Measurements from ENCODE around the gene HNRNPA3. TPM values are rescaled to one million over a fixed set of nuclear protein-coding genes. Genes with fewer than 3 reads are reported as not detected.
"Not testable (repeated sequence)": the region's sequence is repeated elsewhere in the genome, so short reads cannot be mapped to it uniquely, and the experiment has no call there.

Gene HNRNPA3
- total and polyA plus RNA-seq, 2 donors (not counting 3 experiments of a cell fraction or from before 2014, with no cell fraction given), result 57.5 to 316 TPM

DNA sequence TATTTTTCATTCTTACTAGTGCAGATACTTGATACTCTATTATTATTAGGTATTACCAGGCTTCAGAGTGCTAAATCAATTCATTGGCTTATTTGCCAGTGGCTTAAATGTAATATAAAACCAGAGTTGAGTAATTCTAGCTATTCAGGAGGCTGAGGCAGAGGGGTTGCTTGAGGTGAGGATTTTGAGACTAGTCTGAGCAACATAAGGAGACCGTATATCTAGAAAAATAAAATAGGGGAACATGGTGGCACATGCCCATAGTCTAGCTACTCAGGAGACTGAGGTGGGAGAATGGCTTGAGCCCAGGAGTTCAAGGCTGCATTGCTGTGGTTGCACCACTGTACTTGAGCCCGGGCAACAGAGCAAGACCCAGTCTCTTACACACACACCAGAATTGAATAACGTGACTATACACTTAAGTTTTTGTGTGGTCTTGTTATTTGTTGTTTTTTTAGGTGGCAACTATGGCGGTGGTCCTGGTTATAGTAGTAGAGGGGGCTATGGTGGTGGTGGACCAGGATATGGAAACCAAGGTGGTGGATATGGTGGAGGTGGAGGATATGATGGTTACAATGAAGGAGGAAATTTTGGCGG, 4.8 kb downstream of the HNRNPA3 start:
- intact Hi-C loops (cut with micrococcal nuclease), result no loop called here
- no TSS peak for BruUV-seq (replicated peaks)
- CTCF ChIA-PET, result interaction anchor here (1.1 to 2.1 kb wide), 2 partner anchors 46 to 53 kb away, joined by 3 to 10 read pairs; no protein-coding TSS in a partner anchor

DNA sequence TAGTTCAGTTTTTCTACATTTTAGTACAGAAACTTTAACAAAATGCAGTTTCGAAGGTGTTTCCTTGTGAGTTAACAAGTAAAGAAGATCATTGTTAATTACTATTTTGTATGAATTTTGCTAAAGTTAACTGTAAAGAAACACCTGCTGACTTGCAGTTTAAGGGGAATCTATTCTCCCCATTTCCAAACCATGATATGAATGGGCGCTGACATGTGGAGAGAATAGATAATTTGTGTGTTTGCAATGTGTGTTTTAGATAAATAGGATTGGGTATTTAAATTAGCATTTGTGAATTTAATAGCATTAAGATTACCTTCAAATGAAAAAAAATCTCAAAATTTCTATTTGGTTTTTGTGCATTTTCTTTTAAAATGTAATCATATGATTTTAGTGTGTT, 7.2 kb downstream of the HNRNPA3 start:
- H3K9ac ChIP-seq (replicated peaks; ENCODE audit: extremely low read depth, insufficient read depth, low read length); POLR2A ChIA-PET; intact Hi-C loops (cut with micrococcal nuclease); H3K9me1 ChIP-seq (replicated peaks; ENCODE audit: control insufficient read depth, extremely low read depth, insufficient read depth, low read length); dilution Hi-C loops (cut with MboI; ENCODE audit: extremely low pct_ligation_motif_present, low sequenced_read_pairs); H3K4me3 ChIP-seq (replicated peaks in 1 of 3; ENCODE audit: insufficient read depth in 1 of 3, low read depth in 1 of 3, low read length in 3 of 3); FAIRE-seq; H3K9me3 ChIP-seq (replicated peaks; ENCODE audit: control insufficient read depth, insufficient read depth, low read length); H3K27ac ChIP-seq (ENCODE audit: insufficient read depth, low read depth, low read length); H2AFZ ChIP-seq (ENCODE audit: low read depth, low read length); DNase-seq (ENCODE audit: low read depth, low spot score); H3K4me2 ChIP-seq (ENCODE audit: insufficient read depth, low read length); BruUV-seq (replicated peaks); H3K27me3 ChIP-seq (ENCODE audit: control insufficient read depth in 2 of 2, insufficient read depth in 2 of 2, low read length in 2 of 2): not testable (repeated sequence)
- peaks cover 23% of the 10 kb centered on the region for H4K20me1 ChIP-seq (replicated peaks; ENCODE audit: control insufficient read depth, extremely low read depth, insufficient read depth, low read length)
- H3K36me3 ChIP-seq (ENCODE audit: control insufficient read depth in 2 of 2, extremely low read depth in 1 of 2, insufficient read depth in 2 of 2, low read length in 2 of 2), result peaks cover 21 to 51% of the 10 kb centered on the region in 2 experiments
- peaks cover 50% of the 10 kb centered on the region for H3K79me2 ChIP-seq (ENCODE audit: control insufficient read depth, insufficient read depth, low read length)
- CTCF ChIA-PET, result interaction anchor here (11.6 kb wide), 1 partner anchor 55 kb away, joined by 98 read pairs; no protein-coding TSS in a partner anchor
- H3K4me1 ChIP-seq (ENCODE audit: control insufficient read depth, extremely low read depth, insufficient read depth, low read length), result peaks cover 13% of the 10 kb centered on the region

More for the DNA sequence above, 4.8 kb downstream of the HNRNPA3 start:
- Histone ChIP-seq H3K4me3 (replicated peaks in 1 of 3; ENCODE audit: insufficient read depth in 1 of 3, low read depth in 1 of 3, low read length in 3 of 3) (no peak overlapping the region), H3K9me1 (replicated peaks; ENCODE audit: control insufficient read depth, extremely low read depth, insufficient read depth, low read length) (no peaks in the 10 kb centered on the region), H3K4me1 (ENCODE audit: control insufficient read depth, extremely low read depth, insufficient read depth, low read length) (peaks cover 22% of the 10 kb centered on the region), H3K27ac (ENCODE audit: insufficient read depth, low read depth, low read length) (no peak overlapping the region), H4K20me1 (replicated peaks; ENCODE audit: control insufficient read depth, extremely low read depth, insufficient read depth, low read length) (peaks cover 31% of the 10 kb centered on the region), H3K4me2 (ENCODE audit: insufficient read depth, low read length) (no peak overlapping the region), H3K79me2 (ENCODE audit: control insufficient read depth, insufficient read depth, low read length) (peaks cover 70% of the 10 kb centered on the region), H3K9ac (replicated peaks; ENCODE audit: extremely low read depth, insufficient read depth, low read length) (no peak overlapping the region), H3K9me3 (replicated peaks; ENCODE audit: control insufficient read depth, insufficient read depth, low read length) (no peaks in the 10 kb centered on the region), H2AFZ (ENCODE audit: low read depth, low read length) (no peak overlapping the region), H3K36me3 (ENCODE audit: control insufficient read depth in 2 of 2, extremely low read depth in 1 of 2, insufficient read depth in 2 of 2, low read length in 2 of 2) (peaks cover 18 to 52% of the 10 kb centered on the region in 2 experiments), H3K27me3 (ENCODE audit: control insufficient read depth in 2 of 2, insufficient read depth in 2 of 2, low read length in 2 of 2) (no peaks in the 10 kb centered on the region)
- no peak for DNase-seq (ENCODE audit: low read depth, low spot score)
- FAIRE-seq, result no peak
- POLR2A ChIA-PET, result no interaction called here
- TF ChIP-seq EZH2 (IDR thresholded peaks at IDR 0.05; ENCODE audit: borderline replicate concordance, low read depth, low read length, severe bottlenecking), result no peak
- no peak for TF ChIP-seq JUN (IDR thresholded peaks at IDR 0.05; ENCODE audit: borderline replicate concordance, insufficient read depth, insufficient read length, low read depth)
- TF ChIP-seq, protein P1, sequence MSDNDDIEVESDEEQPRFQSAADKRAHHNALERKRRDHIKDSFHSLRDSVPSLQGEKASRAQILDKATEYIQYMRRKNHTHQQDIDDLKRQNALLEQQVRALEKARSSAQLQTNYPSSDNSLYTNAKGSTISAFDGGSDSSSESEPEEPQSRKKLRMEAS (IDR thresholded peaks at IDR 0.05; ENCODE audit: insufficient read depth, insufficient read length), result no peak
- no peak for TF ChIP-seq POLR2AphosphoS5 (IDR thresholded peaks at IDR 0.05; ENCODE audit: insufficient read depth, low read depth, low read length)
- TF ChIP-seq POLR2A (IDR thresholded peaks at IDR 0.05; ENCODE audit: low read depth, low read length), result no peak
- no peak for TF ChIP-seq MYC (IDR thresholded peaks at IDR 0.05; ENCODE audit: low read depth, low read length)
- no peak for TF ChIP-seq FOS (IDR thresholded peaks at IDR 0.05; ENCODE audit: borderline replicate concordance, insufficient read depth, low read length)
- no peak for TF ChIP-seq GATA2 (IDR thresholded peaks at IDR 0.05; ENCODE audit: insufficient read depth, insufficient read length, low read depth, low read length)
- TF ChIP-seq, protein P2, sequence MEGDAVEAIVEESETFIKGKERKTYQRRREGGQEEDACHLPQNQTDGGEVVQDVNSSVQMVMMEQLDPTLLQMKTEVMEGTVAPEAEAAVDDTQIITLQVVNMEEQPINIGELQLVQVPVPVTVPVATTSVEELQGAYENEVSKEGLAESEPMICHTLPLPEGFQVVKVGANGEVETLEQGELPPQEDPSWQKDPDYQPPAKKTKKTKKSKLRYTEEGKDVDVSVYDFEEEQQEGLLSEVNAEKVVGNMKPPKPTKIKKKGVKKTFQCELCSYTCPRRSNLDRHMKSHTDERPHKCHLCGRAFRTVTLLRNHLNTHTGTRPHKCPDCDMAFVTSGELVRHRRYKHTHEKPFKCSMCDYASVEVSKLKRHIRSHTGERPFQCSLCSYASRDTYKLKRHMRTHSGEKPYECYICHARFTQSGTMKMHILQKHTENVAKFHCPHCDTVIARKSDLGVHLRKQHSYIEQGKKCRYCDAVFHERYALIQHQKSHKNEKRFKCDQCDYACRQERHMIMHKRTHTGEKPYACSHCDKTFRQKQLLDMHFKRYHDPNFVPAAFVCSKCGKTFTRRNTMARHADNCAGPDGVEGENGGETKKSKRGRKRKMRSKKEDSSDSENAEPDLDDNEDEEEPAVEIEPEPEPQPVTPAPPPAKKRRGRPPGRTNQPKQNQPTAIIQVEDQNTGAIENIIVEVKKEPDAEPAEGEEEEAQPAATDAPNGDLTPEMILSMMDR (IDR thresholded peaks at IDR 0.05; ENCODE audit: extremely low read depth in 1 of 2, insufficient read depth in 1 of 2, low read depth in 1 of 2, low read length in 2 of 2), result no peak
- dilution Hi-C loops (cut with MboI; ENCODE audit: extremely low pct_ligation_motif_present, low sequenced_read_pairs), result no loop called here

Data from endothelial cell of umbilical vein (primary cell).